ENCODE results near the gene STK35.

Gene STK35

GRCh38 chr20:2136275-2136674 is 34.6 kb downstream of the STK35 start:
- DNase-seq: no peak

GRCh38 chr20:2137552-2138201 is 36.0 kb downstream of the STK35 start:
- no peak for DNase-seq

- DNase-seq: no peak
These were observed 36.8 kb downstream of the STK35 start for GRCh38 chr20:2138396-2138795.

- DNase-seq: no peak
These were observed 37.6 kb downstream of the STK35 start for GRCh38 chr20:2139250-2139649.

GRCh38 chr20:2139736-2140135 is 38.1 kb downstream of the STK35 start:
- no peak for DNase-seq

- DNase-seq: no peak
These were observed 38.9 kb downstream of the STK35 start for GRCh38 chr20:2140561-2140960.

- DNase-seq: no peak
These were observed 40.3 kb downstream of the STK35 start for GRCh38 chr20:2141600-2142575.

GRCh38 chr20:2142649-2143048 is 41.0 kb downstream of the STK35 start:
- no peak for DNase-seq

- DNase-seq: no peak
These were observed 42.0 kb downstream of the STK35 start for GRCh38 chr20:2143594-2143993.

GRCh38 chr20:2144850-2145249 is 43.2 kb downstream of the STK35 start:
- DNase-seq: no peak

GRCh38 chr20:2145376-2145775 is 43.7 kb downstream of the STK35 start:
- DNase-seq: no peak

- DNase-seq: no peak
These were observed 44.6 kb downstream of the STK35 start for GRCh38 chr20:2146080-2146867.

- no peak for DNase-seq
These were observed 47.9 kb downstream of the STK35 start for GRCh38 chr20:2149507-2149906.

- DNase-seq: no peak
These were observed 49.0 kb downstream of the STK35 start for GRCh38 chr20:2150660-2151059.

- no peak for DNase-seq
These were observed 50.2 kb downstream of the STK35 start for GRCh38 chr20:2151858-2152281.

GRCh38 chr20:2152317-2152716 is 50.7 kb downstream of the STK35 start:
- no peak for DNase-seq

- DNase-seq: no peak
These were observed 51.7 kb downstream of the STK35 start for GRCh38 chr20:2153326-2153725.

- no peak for DNase-seq
These were observed 54.6 kb downstream of the STK35 start for GRCh38 chr20:2156224-2156623.

GRCh38 chr20:2156666-2157624 is 55.3 kb downstream of the STK35 start:
- no peak for DNase-seq

GRCh38 chr20:2162125-2162822 is 60.6 kb downstream of the STK35 start:
- no peak for DNase-seq

- no peak for DNase-seq
These were observed 61.2 kb downstream of the STK35 start for GRCh38 chr20:2162823-2163166.

GRCh38 chr20:2163312-2163711 is 61.7 kb downstream of the STK35 start:
- DNase-seq: no peak

Data from NCI-H2081 (cell line).